HepG2 (cell line): Measurements from ENCODE around the gene TEKT5. TPM values are rescaled to one million over a fixed set of nuclear protein-coding genes. Genes with fewer than 3 reads are reported as not detected.

ENCODE experiments used
- ARID5B ChIP-seq: IDR thresholded peaks from 2 replicates; pipeline ENCODE4 v1.4.0; 2020; ENCODE audit warnings: mild to moderate bottlenecking, missing genetic modification reagents
- FOSL2 ChIP-seq: sonication (generic); formaldehyde crosslinking; IDR thresholded peaks from 2 replicates; pipeline ENCODE4 v1.4.0; 2020; ENCODE audit warnings: missing genetic modification reagents
- FOXO1 ChIP-seq: sonication (generic); formaldehyde crosslinking; IDR thresholded peaks from 2 replicates; pipeline ENCODE4 v1.4.0; 2020; ENCODE audit warnings: missing genetic modification reagents
- GABPB1 ChIP-seq: IDR thresholded peaks from 2 replicates; pipeline ENCODE4 v1.6.1; 2016; ENCODE audit warnings: mild to moderate bottlenecking, missing genetic modification reagents, moderate library complexity, missing compliant biosample characterization
- HMG20A ChIP-seq: IDR thresholded peaks from 2 replicates; pipeline ENCODE4 v1.6.1; 2016; ENCODE audit warnings: borderline replicate concordance
- HNF4A ChIP-seq: sonication (generic); formaldehyde crosslinking; IDR thresholded peaks from 2 replicates; pipeline ENCODE4 v1.4.0; 2020; ENCODE audit warnings: missing genetic modification reagents
- LRRFIP1 ChIP-seq: sonication (generic); formaldehyde crosslinking; conservative IDR thresholded peaks from 2 replicates; pipeline ENCODE4 v1.4.0; 2020; ENCODE audit warnings: missing genetic modification reagents
- MAX ChIP-seq: IDR thresholded peaks from 2 replicates; pipeline ENCODE4 v1.6.1; 2012; ENCODE audit warnings: inconsistent platforms
- MED8 ChIP-seq: sonication (generic); formaldehyde crosslinking; IDR thresholded peaks from 2 replicates; pipeline ENCODE4 v1.8.1; 2023; ENCODE audit warnings: mild to moderate bottlenecking, missing genetic modification reagents; ENCODE audit not compliant: insufficient replicate concordance
- REPIN1 ChIP-seq: sonication (generic); formaldehyde crosslinking; IDR thresholded peaks from 2 replicates; pipeline ENCODE4 v1.8.0; 2022; ENCODE audit warnings: missing genetic modification reagents, low read depth, mild to moderate bottlenecking, borderline replicate concordance
- SALL2 ChIP-seq: sonication (generic); formaldehyde crosslinking; IDR thresholded peaks from 2 replicates; pipeline ENCODE4 v1.8.1; 2023; ENCODE audit warnings: mild to moderate bottlenecking, missing genetic modification reagents, inconsistent platforms
- SMAD1 ChIP-seq: sonication (generic); formaldehyde crosslinking; IDR thresholded peaks from 2 replicates; pipeline ENCODE4 v1.4.0; 2020; ENCODE audit warnings: missing genetic modification reagents, low read depth, mild to moderate bottlenecking, borderline replicate concordance
- SRSF4 ChIP-seq: fragments of 200-400 bp; formaldehyde crosslinking; IDR thresholded peaks from one replicate; pipeline ENCODE4 v1.6.1; 2018; ENCODE audit warnings: mild to moderate bottlenecking, low read depth, low read length, moderate library complexity; ENCODE audit not compliant: poor library complexity, severe bottlenecking
- THRA ChIP-seq: sonication (generic); formaldehyde crosslinking; IDR thresholded peaks from 2 replicates; pipeline ENCODE4 v1.4.0; 2020; ENCODE audit warnings: missing genetic modification reagents, borderline replicate concordance
- ZBTB38 ChIP-seq: sonication (generic); formaldehyde crosslinking; IDR thresholded peaks from 2 replicates; pipeline ENCODE4 v1.5.1; 2020; ENCODE audit warnings: mild to moderate bottlenecking, missing genetic modification reagents
- ZNF234 ChIP-seq: sonication (generic); formaldehyde crosslinking; conservative IDR thresholded peaks from 2 replicates; pipeline ENCODE4 v1.5.1; 2020; ENCODE audit warnings: mild to moderate bottlenecking, missing genetic modification reagents
- ZNF770 ChIP-seq: sonication (generic); formaldehyde crosslinking; IDR thresholded peaks from 2 replicates; pipeline ENCODE4 v1.5.0; 2020; ENCODE audit warnings: mild to moderate bottlenecking, missing genetic modification reagents
- ZNF841 ChIP-seq: sonication (generic); formaldehyde crosslinking; IDR thresholded peaks from 2 replicates; pipeline ENCODE4 v1.8.1; 2023; ENCODE audit warnings: missing genetic modification reagents, borderline replicate concordance
- polyA plus RNA-seq, 8 experiments: library from polyadenylated mRNA; depleted of rRNA in 3 of 8; stranded (reverse) in 7 of 8; unstranded in 1 of 8; fragments of >200 nt; fragmentation: Illumina TruSeq in 4 of 8; extraction: Trizol in 4 of 8; gene quantifications; 2 replicates each; pipeline versions ENCODE4 v1.2.1 to v1.2.3, GENCODE V29; 2011 to 2016; ENCODE audit warnings: low read depth in 4 of 8, missing spikeins in 1 of 8, mixed read lengths in 1 of 8; ENCODE audit not compliant: insufficient read depth in 1 of 8
- total RNA-seq, 5 experiments: library from RNA; depleted of rRNA; stranded (reverse); fragments of >200 nt; fragmentation: Illumina TruSeq; extraction: Trizol; gene quantifications; 2 replicates each; pipeline ENCODE4 v1.2.3, GENCODE V29; 2016; ENCODE audit warnings: low read depth in 1 of 5

The TEKT5 gene
- total and polyA plus RNA-seq, 2 of the 13 experiments (the other 11 are each of a cell fraction or from before 2014, with no cell fraction given): 0.16 TPM; not detected in 1

- TF ChIP-seq ARID5B (peak; percentile 79), REPIN1 (no peak), GABPB1 (peak; percentile 7; the same call in 1 of the 2 replicates), SRSF4 (no peak), SMAD1 (CRISPR knock-in tag) (no peak), FOXO1 (CRISPR knock-in tag) (peak; percentile 71; the same call in 1 of the 2 replicates), HNF4A (no peak; the same call in 1 of the 2 replicates), SALL2 (CRISPR knock-in tag) (no peak), MAX (0 out of 2 replicates have a peak, but pooled peaks have one; percentile 21), LRRFIP1 (CRISPR knock-in tag) (no peak), ZBTB38 (CRISPR knock-in tag) (no peak; the same call in 1 of the 2 replicates), MED8 (CRISPR knock-in tag) (no peak), ZNF841 (CRISPR knock-in tag) (no peak), ZNF234 (CRISPR knock-in tag) (no peak), ZNF770 (CRISPR knock-in tag) (peak; percentile 39; the same call in 1 of the 2 replicates), FOSL2 (CRISPR knock-in tag) (peak; percentile 84), THRA (CRISPR knock-in tag) (0 out of 2 replicates have a peak, but pooled peaks have one; percentile 37), HMG20A (peak; percentile 50; the same call in 1 of the 2 replicates)
These were observed 69.0 kb downstream of the TEKT5 start (continued) for GRCh38 chr16:10625595-10626357.
